Testis (tissue), 3 donors: Measurements from ENCODE around the gene NFIA. TPM values are rescaled to one million over a fixed set of nuclear protein-coding genes. Genes with fewer than 3 reads are reported as not detected.

ENCODE experiments used
- DNase-seq: peaks from one replicate; pipeline ENCODE4 v3.0.0-alpha.2; 2019
- H3K27ac ChIP-seq, 2 donors: fragments of 200-600 bp; sonication (generic); one replicate each; pipeline ENCODE4 v1.5.1; 2019
- H3K27me3 ChIP-seq: fragments of 200-600 bp; sonication (generic); one replicate; pipeline ENCODE4 v1.5.1; 2019
- H3K36me3 ChIP-seq: fragments of 200-600 bp; sonication (generic); one replicate; pipeline ENCODE4 v1.5.1; 2017; ENCODE audit warnings: low read depth; ENCODE audit errors: missing control alignments
- H3K4me1 ChIP-seq: fragments of 200-600 bp; sonication (generic); one replicate; pipeline ENCODE4 v1.5.1; 2019
- H3K4me3 ChIP-seq, 2 donors: fragments of 200-600 bp; sonication (generic); one replicate each; pipeline ENCODE4 v1.5.1; 2017 to 2019
- H3K9me3 ChIP-seq: fragments of 200-600 bp; sonication (generic); one replicate; pipeline ENCODE4 v1.5.1; 2017
- POLR2A ChIP-seq: fragments of 450-650 bp; IDR thresholded peaks from one replicate; pipeline ENCODE4 v1.6.1; 2017; ENCODE audit warnings: antibody characterized with exemption, mild to moderate bottlenecking, moderate library complexity
- WGBS, 2 donors: methylation state at CpG; one replicate each; pipeline ENCODE4 v1.1.5; 2018; 5-methylcytosine and 5-hydroxymethylcytosine counted together
- intact Hi-C: fragments of 100-400 bp; cut with DNase I; formaldehyde crosslinking; loops from one replicate; pipeline ENCODE4 v1.15.1; 2023; ENCODE audit warnings: low total_unique reads
- polyA plus RNA-seq: library from polyadenylated mRNA; stranded (reverse); fragments of 350-450 nt; fragmentation: Illumina TruSeq; extraction: RNeasy Lipid Tissue Mini Kit (QIAGEN cat#74804); gene quantifications from one replicate; pipeline ENCODE4 v1.2.3, GENCODE V29; 2014; ENCODE audit warnings: low read depth, low replicate concordance; ENCODE audit not compliant: insufficient read depth
- total RNA-seq, 2 donors: library from RNA; depleted of rRNA; stranded (reverse); fragments of >200 nt; gene quantifications; one replicate each; pipeline ENCODE4 v1.2.3, GENCODE V29; 2016
- TF ChIP-seq, protein P1 (sequence below), 3 experiments: fragments of 450-650 bp in 2 of 3; fragments of 200-600 bp in 1 of 3; sonication (generic) in 1 of 3; IDR thresholded peaks; one replicate each; pipeline ENCODE4 v1.5.1; 2016 to 2019; ENCODE audit warnings: antibody characterized with exemption in 3 of 3, mild to moderate bottlenecking in 2 of 3, moderate library complexity in 1 of 3

The NFIA gene
- total and polyA plus RNA-seq, 3 donors from 2014 or later = 11.6 to 78.9 (median 53.5) TPM

DNA sequence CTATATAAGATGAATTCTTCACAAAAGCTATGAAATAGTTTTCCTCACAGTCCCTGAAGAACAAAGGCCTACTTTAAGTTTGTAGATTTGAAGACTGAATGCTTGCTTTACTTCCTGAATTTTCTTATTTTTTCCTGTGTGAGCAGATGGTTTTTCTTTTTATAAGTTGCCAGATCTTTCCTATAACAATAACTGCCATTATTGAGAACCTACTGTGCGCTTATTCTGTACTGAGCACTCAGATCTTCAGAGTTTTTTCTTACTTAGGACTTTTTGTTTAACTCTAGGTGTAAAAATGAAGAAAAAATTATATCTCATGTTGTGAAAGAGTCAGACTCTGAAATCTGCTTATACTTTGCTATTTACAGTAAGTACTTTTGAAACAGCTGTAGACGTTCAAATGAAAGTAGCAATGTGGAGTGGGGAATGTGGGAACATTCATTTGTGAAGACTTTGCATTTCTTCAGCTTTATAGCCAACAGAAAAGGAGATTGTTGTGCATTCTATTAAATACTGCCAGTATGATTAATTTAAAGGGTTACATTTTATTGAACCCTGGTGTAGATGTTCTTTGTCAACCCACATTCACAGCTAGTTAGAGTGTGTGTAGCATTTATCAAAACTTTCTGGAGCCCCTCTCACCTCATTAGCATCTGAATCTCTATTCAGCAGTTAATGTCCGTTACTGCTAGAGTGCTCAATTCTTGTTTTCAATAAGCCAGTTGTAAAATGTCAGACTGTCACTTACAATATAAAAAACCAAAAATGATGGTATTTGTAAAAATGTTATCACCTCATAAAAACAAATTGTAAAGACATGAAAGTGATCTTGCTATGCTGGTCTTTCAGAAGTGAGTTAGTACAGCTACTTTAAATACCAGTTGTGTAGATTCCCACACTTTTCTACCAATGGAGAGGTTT is 29.0 kb downstream of the NFIA start:
- 62 to 66% methylated on average over 3 of the region's 3 CpGs for WGBS, 2 donors
- Histone ChIP-seq H3K27me3 (no peaks in the 10 kb centered on the region), H3K36me3 (no peaks in the 10 kb centered on the region), H3K4me1 (peaks cover 5% of the 10 kb centered on the region), H3K4me3 (no peak overlapping the region), H3K9me3 (no peaks in the 10 kb centered on the region), H3K27ac (no peak overlapping the region)
- intact Hi-C loops = no loop called here
- TF ChIP-seq POLR2A = no peak
- TF ChIP-seq, protein P1, sequence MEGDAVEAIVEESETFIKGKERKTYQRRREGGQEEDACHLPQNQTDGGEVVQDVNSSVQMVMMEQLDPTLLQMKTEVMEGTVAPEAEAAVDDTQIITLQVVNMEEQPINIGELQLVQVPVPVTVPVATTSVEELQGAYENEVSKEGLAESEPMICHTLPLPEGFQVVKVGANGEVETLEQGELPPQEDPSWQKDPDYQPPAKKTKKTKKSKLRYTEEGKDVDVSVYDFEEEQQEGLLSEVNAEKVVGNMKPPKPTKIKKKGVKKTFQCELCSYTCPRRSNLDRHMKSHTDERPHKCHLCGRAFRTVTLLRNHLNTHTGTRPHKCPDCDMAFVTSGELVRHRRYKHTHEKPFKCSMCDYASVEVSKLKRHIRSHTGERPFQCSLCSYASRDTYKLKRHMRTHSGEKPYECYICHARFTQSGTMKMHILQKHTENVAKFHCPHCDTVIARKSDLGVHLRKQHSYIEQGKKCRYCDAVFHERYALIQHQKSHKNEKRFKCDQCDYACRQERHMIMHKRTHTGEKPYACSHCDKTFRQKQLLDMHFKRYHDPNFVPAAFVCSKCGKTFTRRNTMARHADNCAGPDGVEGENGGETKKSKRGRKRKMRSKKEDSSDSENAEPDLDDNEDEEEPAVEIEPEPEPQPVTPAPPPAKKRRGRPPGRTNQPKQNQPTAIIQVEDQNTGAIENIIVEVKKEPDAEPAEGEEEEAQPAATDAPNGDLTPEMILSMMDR (IDR thresholded peaks at IDR 0.05) = no peak
- DNase-seq = no peak

DNA sequence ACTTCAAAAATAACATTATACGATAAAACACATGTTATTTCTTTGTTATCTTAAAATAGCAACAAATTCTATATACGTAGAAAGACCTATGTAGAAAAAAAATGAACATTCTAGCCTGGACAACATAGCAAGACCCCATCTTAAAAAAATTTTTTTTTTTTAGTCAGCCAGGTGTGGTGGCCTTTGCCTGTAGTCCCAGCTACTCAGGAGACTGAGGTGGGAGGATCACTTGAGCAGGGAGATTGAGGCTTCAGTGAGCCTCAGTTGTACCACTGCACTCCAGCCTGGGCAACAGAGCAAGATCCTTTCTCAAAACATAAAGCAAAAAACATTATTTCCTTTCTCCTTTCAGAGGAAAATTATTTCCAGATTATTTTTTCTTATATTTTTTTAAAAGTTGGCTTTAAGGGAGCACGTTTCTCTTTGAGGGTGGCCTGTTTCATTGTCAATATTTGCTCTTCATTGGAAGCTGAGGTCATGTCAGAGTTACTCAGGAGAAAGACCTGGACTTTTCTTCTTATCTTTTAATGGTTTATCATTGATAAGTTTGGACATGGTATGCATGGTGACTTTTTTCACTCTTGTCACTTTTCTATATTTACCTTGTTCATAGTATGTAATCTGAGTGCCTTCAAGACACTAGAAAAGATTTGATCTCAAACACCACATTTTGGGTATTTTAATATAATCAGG is 32.0 kb downstream of the NFIA start:
- Histone ChIP-seq H3K9me3 (no peaks in the 10 kb centered on the region), H3K4me1 (peaks cover 16% of the 10 kb centered on the region), H3K27me3 (no peaks in the 10 kb centered on the region), H3K27ac (no peak overlapping the region), H3K4me3 (no peak overlapping the region), H3K36me3 (no peaks in the 10 kb centered on the region)
- TF ChIP-seq, protein P1 (IDR thresholded peaks at IDR 0.05) = no peak
- no peak for TF ChIP-seq POLR2A
- intact Hi-C loops = no loop called here
- no peak for DNase-seq
- 87 to 90% methylated on average over 3 of the region's 3 CpGs for WGBS, 2 donors

DNA sequence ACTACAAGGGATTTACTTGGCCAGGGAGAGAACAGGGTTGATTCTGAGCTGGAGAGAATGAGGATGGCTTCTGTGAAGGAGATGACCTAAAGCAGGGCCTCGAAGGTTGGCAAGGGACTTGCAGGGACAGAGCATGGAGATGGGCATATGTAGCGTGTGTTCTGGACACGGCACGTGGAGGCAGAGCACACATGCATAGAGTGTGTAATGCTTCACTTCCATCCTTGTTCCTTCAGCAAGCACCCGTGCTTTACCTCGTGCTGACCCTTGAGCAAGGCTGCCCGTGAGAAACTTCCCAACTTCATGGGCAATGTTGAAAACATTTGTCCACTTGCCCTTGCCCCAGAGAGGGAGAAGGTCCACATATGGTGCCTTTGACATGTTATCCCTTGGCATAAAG is 33.1 kb downstream of the NFIA start:
- intact Hi-C loops = no loop called here
- DNase-seq = no peak
- Histone ChIP-seq H3K9me3 (no peaks in the 10 kb centered on the region), H3K4me1 (peaks cover 20% of the 10 kb centered on the region), H3K36me3 (no peaks in the 10 kb centered on the region), H3K4me3 (no peak overlapping the region), H3K27ac (no peak overlapping the region), H3K27me3 (no peaks in the 10 kb centered on the region)
- TF ChIP-seq POLR2A = no peak
- 91 to 93% methylated on average over 7 of the region's 7 CpGs for WGBS, 2 donors

DNA sequence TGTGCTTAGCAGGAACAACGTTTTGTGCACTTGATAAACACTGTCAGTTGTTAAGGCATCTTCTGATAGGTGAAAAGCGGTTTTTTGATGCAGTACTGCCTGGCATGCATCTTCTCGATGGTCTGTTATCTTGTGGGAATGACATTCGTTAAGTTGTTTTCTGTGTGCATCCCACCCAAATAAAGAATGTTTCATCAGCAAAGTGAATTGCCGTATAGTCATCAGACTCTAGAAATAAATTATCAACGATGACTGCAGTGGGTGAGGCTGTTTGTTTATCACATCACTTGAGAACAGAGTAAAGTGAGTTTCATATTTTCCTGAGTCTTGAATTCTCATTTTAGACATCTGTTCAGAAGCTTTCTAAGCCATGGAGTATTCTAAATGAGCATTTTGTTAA is 34.1 kb downstream of the NFIA start:
- H3K27me3 ChIP-seq = no peaks in the 10 kb centered on the region
- no peak for DNase-seq
- H3K27ac ChIP-seq = no peak overlapping the region
- peaks cover 30% of the 10 kb centered on the region for H3K4me1 ChIP-seq
- TF ChIP-seq, protein P1 (IDR thresholded peaks at IDR 0.05) = no peak
- TF ChIP-seq POLR2A = no peak
- no peak overlapping the region for H3K4me3 ChIP-seq
- intact Hi-C loops = no loop called here
- H3K9me3 ChIP-seq = no peaks in the 10 kb centered on the region
- WGBS, 2 donors = 37 to 55% methylated on average over 6 of the region's 6 CpGs
- no peaks in the 10 kb centered on the region for H3K36me3 ChIP-seq

DNA sequence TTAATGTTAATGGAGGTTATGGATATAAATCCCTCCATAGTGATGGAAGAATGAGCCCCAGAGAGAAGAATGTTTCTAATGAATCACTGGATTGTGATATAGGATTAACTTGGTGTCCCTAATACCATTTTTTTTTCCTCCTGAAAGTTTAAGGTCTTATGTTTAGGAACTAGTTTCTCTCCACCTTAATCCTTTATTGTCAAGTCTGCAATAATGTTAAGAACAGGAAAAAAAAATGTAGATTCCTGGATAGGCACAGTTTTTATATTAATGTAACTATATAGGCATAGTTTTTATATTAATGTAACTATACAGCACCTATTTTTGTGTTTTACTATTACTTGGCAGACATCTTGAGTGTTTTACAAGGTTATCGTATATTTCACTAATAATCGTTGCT is 34.9 kb downstream of the NFIA start:
- Histone ChIP-seq H3K9me3 (no peaks in the 10 kb centered on the region), H3K4me3 (no peak overlapping the region), H3K27me3 (no peaks in the 10 kb centered on the region), H3K4me1 (peaks cover 38% of the 10 kb centered on the region), H3K36me3 (no peaks in the 10 kb centered on the region), H3K27ac (no peak overlapping the region)
- TF ChIP-seq, protein P1 (IDR thresholded peaks at IDR 0.05) = no peak
- no peak for TF ChIP-seq POLR2A
- 92 to 95% methylated on average over 2 of the region's 2 CpGs for WGBS, 2 donors
- no peak for DNase-seq
- intact Hi-C loops = no loop called here
